ENCODE data around the gene DNAH17.

DNAH17 gene, protein sequence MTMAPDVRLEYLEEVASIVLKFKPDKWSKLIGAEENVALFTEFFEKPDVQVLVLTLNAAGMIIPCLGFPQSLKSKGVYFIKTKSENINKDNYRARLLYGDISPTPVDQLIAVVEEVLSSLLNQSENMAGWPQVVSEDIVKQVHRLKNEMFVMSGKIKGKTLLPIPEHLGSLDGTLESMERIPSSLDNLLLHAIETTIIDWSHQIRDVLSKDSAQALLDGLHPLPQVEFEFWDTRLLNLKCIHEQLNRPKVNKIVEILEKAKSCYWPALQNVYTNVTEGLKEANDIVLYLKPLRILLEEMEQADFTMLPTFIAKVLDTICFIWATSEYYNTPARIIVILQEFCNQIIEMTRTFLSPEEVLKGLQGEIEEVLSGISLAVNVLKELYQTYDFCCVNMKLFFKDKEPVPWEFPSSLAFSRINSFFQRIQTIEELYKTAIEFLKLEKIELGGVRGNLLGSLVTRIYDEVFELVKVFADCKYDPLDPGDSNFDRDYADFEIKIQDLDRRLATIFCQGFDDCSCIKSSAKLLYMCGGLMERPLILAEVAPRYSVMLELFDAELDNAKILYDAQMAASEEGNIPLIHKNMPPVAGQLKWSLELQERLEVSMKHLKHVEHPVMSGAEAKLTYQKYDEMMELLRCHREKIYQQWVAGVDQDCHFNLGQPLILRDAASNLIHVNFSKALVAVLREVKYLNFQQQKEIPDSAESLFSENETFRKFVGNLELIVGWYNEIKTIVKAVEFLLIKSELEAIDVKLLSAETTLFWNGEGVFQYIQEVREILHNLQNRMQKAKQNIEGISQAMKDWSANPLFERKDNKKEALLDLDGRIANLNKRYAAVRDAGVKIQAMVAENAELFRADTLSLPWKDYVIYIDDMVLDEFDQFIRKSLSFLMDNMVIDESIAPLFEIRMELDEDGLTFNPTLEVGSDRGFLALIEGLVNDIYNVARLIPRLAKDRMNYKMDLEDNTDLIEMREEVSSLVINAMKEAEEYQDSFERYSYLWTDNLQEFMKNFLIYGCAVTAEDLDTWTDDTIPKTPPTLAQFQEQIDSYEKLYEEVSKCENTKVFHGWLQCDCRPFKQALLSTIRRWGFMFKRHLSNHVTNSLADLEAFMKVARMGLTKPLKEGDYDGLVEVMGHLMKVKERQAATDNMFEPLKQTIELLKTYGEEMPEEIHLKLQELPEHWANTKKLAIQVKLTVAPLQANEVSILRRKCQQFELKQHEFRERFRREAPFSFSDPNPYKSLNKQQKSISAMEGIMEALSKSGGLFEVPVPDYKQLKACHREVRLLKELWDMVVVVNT (N-terminal part only)

GRCh38 chr17:78577296-78577695, at the start of gene DNAH17:
Gene DNAH17 (minus strand): TSS chr17:78577396. CDS start chr17:78575057, 2,339 bp downstream.
- H3K27ac ChIP-seq (ENCODE audit: low read length): no peak within 1 kb of the TSS
- H3K4me1 ChIP-seq (ENCODE audit: control insufficient read depth in 1 of 2, insufficient read depth in 2 of 2, low read length in 2 of 2): no peaks in the 10 kb centered on the region
- H3K9me3 ChIP-seq (ENCODE audit: control insufficient read depth in 1 of 2, low read length in 2 of 2): no peaks in the 10 kb centered on the region
- H3K27me3 ChIP-seq (ENCODE audit: low read depth, low read length): no peaks in the 10 kb centered on the region
- no peaks in the 10 kb centered on the region for H3K36me3 ChIP-seq (ENCODE audit: control insufficient read depth in 1 of 2, insufficient read depth in 2 of 2, low read length in 2 of 2)
- H3K4me3 ChIP-seq (ENCODE audit: low read depth in 1 of 2, low read length in 2 of 2): no peak within 1 kb of the TSS

DNA sequence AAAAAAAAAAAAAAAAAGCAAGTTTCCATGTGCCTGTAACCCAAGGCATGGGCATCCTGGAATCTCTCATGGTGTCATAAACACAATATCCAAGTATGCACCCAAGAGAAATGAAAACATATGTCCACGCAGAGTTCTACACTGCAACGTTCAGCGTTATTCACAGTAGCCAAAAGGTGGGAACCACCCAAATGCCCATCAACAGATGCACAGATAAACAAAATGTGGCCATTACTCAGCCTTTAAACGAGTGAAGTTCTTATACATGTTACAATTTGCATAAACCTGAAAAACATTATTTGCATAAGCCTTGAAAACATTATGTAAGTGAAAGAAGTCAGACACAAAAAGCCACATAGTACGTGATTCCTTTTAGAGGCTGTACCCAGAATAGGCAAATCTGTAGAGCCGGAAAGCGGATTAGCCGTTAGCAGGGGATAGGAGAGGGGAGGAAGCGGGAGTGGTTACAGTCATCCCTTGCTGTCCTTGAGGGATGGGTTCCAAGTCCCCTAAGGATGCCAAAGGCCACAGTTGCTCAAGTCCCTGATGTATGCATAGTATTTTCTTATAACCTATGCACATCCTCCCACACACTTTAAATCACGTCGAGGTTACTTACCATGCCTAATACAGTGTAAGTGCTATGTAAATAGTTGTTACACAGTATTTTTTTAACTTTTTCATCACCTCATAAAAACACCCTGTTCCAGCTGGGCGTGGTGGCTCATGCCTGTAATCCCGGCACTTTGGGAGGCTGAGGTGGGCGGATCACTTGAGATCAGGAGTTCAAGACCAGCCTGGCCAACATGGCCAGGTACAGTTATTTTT, 47.3 kb upstream of the DNAH17 start:
- Histone ChIP-seq H3K9me3 (ENCODE audit: control insufficient read depth in 1 of 2, low read length in 2 of 2) (no peaks in the 10 kb centered on the region), H3K4me3 (ENCODE audit: low read depth in 1 of 2, low read length in 2 of 2) (no peak overlapping the region), H3K36me3 (ENCODE audit: control insufficient read depth in 1 of 2, insufficient read depth in 2 of 2, low read length in 2 of 2) (no peaks in the 10 kb centered on the region), H3K27me3 (ENCODE audit: low read depth, low read length) (no peaks in the 10 kb centered on the region), H3K27ac (ENCODE audit: low read length) (no peak overlapping the region), H3K4me1 (ENCODE audit: control insufficient read depth in 1 of 2, insufficient read depth in 2 of 2, low read length in 2 of 2) (no peaks in the 10 kb centered on the region)

DNA sequence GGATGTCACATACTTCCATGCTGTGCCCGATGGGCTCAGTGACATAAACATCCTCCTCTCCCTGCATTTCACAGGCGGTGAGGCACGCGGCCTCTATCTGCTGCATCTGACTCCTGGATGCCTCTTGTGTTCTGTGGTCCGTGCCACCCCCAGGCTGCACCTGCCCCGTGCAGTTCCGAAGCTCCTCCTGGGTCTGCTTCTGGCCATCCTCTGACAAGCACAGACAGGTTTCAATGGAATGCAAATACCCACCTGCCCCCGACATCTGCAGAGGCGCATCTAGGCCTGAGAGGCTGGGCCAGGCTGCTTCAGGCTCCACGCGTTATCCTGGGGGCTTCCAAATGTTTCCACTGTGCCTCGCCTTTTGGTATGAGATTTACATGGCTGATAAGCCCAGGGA, 46.3 kb upstream of the DNAH17 start:
- H3K27me3 ChIP-seq (ENCODE audit: low read depth, low read length): no peaks in the 10 kb centered on the region

GRCh38 chr17:78622491-78623265, 45.5 kb upstream of the DNAH17 start:
- Histone ChIP-seq H3K27ac (ENCODE audit: low read length) (no peak overlapping the region), H3K36me3 (ENCODE audit: control insufficient read depth in 1 of 2, insufficient read depth in 2 of 2, low read length in 2 of 2) (no peaks in the 10 kb centered on the region), H3K9me3 (ENCODE audit: control insufficient read depth in 1 of 2, low read length in 2 of 2) (no peaks in the 10 kb centered on the region), H3K27me3 (ENCODE audit: low read depth, low read length) (no peaks in the 10 kb centered on the region), H3K4me1 (ENCODE audit: control insufficient read depth in 1 of 2, insufficient read depth in 2 of 2, low read length in 2 of 2) (peaks cover 0 to 2% of the 10 kb centered on the region in 2 donors), H3K4me3 (ENCODE audit: low read depth in 1 of 2, low read length in 2 of 2) (no peak overlapping the region)

More for the DNA sequence above, 46.3 kb upstream of the DNAH17 start:
- Histone ChIP-seq H3K4me3 (ENCODE audit: low read depth in 1 of 2, low read length in 2 of 2) (no peak overlapping the region), H3K27ac (ENCODE audit: low read length) (no peak overlapping the region), H3K4me1 (ENCODE audit: control insufficient read depth in 1 of 2, insufficient read depth in 2 of 2, low read length in 2 of 2) (no peaks in the 10 kb centered on the region), H3K36me3 (ENCODE audit: control insufficient read depth in 1 of 2, insufficient read depth in 2 of 2, low read length in 2 of 2) (no peaks in the 10 kb centered on the region), H3K9me3 (ENCODE audit: control insufficient read depth in 1 of 2, low read length in 2 of 2) (no peaks in the 10 kb centered on the region)

GRCh38 chr17:78621720-78622490, 44.7 kb upstream of the DNAH17 start:
- Histone ChIP-seq H3K4me1 (ENCODE audit: control insufficient read depth in 1 of 2, insufficient read depth in 2 of 2, low read length in 2 of 2) (peaks cover 0 to 10% of the 10 kb centered on the region in 2 donors), H3K4me3 (ENCODE audit: low read depth in 1 of 2, low read length in 2 of 2) (no peak overlapping the region), H3K36me3 (ENCODE audit: control insufficient read depth in 1 of 2, insufficient read depth in 2 of 2, low read length in 2 of 2) (no peaks in the 10 kb centered on the region), H3K27me3 (ENCODE audit: low read depth, low read length) (no peaks in the 10 kb centered on the region), H3K27ac (ENCODE audit: low read length) (no peak overlapping the region), H3K9me3 (ENCODE audit: control insufficient read depth in 1 of 2, low read length in 2 of 2) (no peaks in the 10 kb centered on the region)

DNA sequence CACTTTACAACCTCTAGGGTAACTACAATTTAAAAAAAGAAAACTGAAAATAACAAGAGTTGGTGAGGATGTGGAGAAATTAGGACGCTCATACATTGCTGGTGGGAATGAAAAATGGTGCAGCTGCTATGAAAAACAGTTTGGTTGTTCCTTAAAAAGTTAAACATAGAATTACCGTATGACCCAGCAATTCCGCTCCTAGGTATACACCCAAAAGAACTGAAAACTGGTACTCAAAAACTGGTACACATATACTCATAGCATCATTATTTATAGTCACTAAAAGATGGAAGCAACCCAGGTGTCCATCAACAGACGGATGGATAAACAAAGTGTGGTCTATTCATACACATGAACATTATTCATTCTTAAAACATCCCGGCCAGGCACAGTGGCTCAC, 42.9 kb upstream of the DNAH17 start:
- Histone ChIP-seq H3K4me3 (ENCODE audit: low read depth in 1 of 2, low read length in 2 of 2) (no peak overlapping the region), H3K4me1 (ENCODE audit: control insufficient read depth in 1 of 2, insufficient read depth in 2 of 2, low read length in 2 of 2) (peaks cover 0 to 13% of the 10 kb centered on the region in 2 donors), H3K9me3 (ENCODE audit: control insufficient read depth in 1 of 2, low read length in 2 of 2) (no peaks in the 10 kb centered on the region), H3K27ac (ENCODE audit: low read length) (no peak overlapping the region), H3K36me3 (ENCODE audit: control insufficient read depth in 1 of 2, insufficient read depth in 2 of 2, low read length in 2 of 2) (no peaks in the 10 kb centered on the region), H3K27me3 (ENCODE audit: low read depth, low read length) (no peaks in the 10 kb centered on the region)

- Histone ChIP-seq H3K27me3 (ENCODE audit: low read depth, low read length) (no peaks in the 10 kb centered on the region), H3K36me3 (ENCODE audit: control insufficient read depth in 1 of 2, insufficient read depth in 2 of 2, low read length in 2 of 2) (no peaks in the 10 kb centered on the region), H3K9me3 (ENCODE audit: control insufficient read depth in 1 of 2, low read length in 2 of 2) (no peaks in the 10 kb centered on the region), H3K27ac (ENCODE audit: low read length) (no peak overlapping the region), H3K4me3 (ENCODE audit: low read depth in 1 of 2, low read length in 2 of 2) (no peak overlapping the region), H3K4me1 (ENCODE audit: control insufficient read depth in 1 of 2, insufficient read depth in 2 of 2, low read length in 2 of 2) (peaks cover 0 to 13% of the 10 kb centered on the region in 2 donors)
Observed at GRCh38 chr17:78619334-78619733, 42.1 kb upstream of the DNAH17 start.

DNA sequence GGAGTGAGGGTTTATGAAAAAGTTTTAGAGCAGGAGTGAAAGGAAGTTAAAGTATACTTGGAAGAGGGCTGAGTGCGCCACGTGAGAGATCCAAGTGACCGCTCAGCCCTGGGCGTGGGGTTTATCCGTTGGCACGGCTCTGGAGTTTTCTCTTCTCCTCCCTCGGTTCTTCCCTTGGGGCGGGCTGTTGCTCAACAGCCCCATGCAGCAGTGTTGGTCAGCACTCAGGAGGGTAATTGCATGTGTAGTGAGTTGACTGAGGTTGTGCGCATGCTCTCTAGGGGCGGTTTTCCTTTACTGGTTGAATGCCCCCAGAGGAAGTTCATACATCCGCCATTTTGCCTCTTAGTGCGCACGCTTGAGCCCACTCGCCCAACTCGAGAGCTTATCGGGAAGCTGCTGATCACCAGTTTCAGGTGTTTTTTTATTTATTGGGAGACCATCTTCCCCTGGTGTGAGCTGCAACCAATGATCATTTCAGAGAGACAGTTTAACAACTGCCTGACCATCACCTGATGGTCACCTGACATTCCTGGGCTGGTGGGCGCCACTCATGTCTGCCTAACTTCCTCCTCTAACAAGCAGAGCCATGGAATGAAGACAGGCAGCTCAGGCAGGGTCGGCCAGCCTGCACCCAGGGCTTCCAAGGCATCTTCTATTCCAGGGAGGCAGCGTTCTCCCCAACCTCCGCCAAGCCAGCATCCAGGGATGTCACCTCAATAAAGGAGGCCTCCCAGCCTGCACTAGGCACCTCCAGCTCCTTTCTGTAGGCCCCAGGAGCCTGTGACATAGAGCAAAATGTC, 41.3 kb upstream of the DNAH17 start:
- Histone ChIP-seq H3K36me3 (ENCODE audit: control insufficient read depth in 1 of 2, insufficient read depth in 2 of 2, low read length in 2 of 2) (no peaks in the 10 kb centered on the region), H3K4me1 (ENCODE audit: control insufficient read depth in 1 of 2, insufficient read depth in 2 of 2, low read length in 2 of 2) (peaks cover 0 to 13% of the 10 kb centered on the region in 2 donors), H3K4me3 (ENCODE audit: low read depth in 1 of 2, low read length in 2 of 2) (no peak overlapping the region), H3K27ac (ENCODE audit: low read length) (no peak overlapping the region), H3K9me3 (ENCODE audit: control insufficient read depth in 1 of 2, low read length in 2 of 2) (no peaks in the 10 kb centered on the region), H3K27me3 (ENCODE audit: low read depth, low read length) (no peaks in the 10 kb centered on the region)

- Histone ChIP-seq H3K4me3 (ENCODE audit: low read depth in 1 of 2, low read length in 2 of 2) (no peak overlapping the region), H3K27ac (ENCODE audit: low read length) (no peak overlapping the region), H3K4me1 (ENCODE audit: control insufficient read depth in 1 of 2, insufficient read depth in 2 of 2, low read length in 2 of 2) (peaks cover 0 to 13% of the 10 kb centered on the region in 2 donors), H3K9me3 (ENCODE audit: control insufficient read depth in 1 of 2, low read length in 2 of 2) (no peaks in the 10 kb centered on the region), H3K36me3 (ENCODE audit: control insufficient read depth in 1 of 2, insufficient read depth in 2 of 2, low read length in 2 of 2) (no peaks in the 10 kb centered on the region), H3K27me3 (ENCODE audit: low read depth, low read length) (no peaks in the 10 kb centered on the region)
Observed at GRCh38 chr17:78617511-78618061, 40.4 kb upstream of the DNAH17 start.
